ENCODE measurements around the gene SDK1. TPM values are rescaled to one million over a fixed set of nuclear protein-coding genes. Genes with fewer than 3 reads are reported as not detected.
A peak's percentile ranks its signal among the peaks of the same experiment; 100 is the strongest.

SDK1 gene
- total RNA-seq, 1 experiment from 2014 or later: 6.0 TPM

DNA sequence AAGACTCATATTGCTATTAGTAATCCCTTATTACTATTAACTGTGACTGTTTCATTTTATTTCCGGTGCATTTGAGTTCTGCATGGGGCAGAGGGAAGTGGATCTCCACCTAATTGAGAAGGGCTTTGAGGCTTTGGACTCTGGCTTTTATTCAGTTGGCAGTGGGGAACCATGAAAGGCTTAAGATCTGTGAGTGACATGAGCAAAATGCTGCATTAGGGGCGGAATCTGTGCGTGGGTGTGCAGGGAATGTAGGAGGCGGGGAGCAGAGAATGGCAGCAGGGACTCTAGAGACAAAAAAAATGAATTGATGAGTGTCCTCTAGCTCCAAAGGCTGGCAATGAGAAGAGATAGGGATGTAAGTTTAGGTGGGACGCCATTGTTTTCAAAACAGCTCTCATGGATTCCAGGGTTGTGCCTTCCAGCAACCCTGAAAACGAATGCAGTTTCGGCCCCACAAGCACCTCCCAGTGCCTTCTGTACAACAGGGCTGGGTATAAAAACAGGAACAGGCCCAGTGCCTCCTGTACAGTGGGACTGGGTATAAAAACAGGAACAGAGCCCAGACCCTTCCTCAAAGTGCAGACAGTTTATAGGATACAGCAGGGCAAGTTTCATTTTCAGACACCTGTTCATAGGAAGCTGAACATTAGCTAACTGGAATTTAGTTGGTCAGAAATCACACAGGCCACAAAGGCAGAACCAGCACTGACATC lies 717.7 kb downstream of the SDK1 start:
- H3K27ac ChIP-seq: no peak overlapping the region
- H3K9me3 ChIP-seq (replicated peaks): no peaks in the 10 kb centered on the region
- no peak overlapping the region for H3K4me3 ChIP-seq
- no peaks in the 10 kb centered on the region for H3K27me3 ChIP-seq
- no peak for DNase-seq
- peaks cover 9% of the 10 kb centered on the region; the same call in 1 of the 2 replicates for H3K4me1 ChIP-seq
- H3K36me3 ChIP-seq: no peaks in the 10 kb centered on the region

- H3K27ac ChIP-seq: no peak overlapping the region
- no peak overlapping the region for H3K4me3 ChIP-seq
- no peak for DNase-seq
- no peaks in the 10 kb centered on the region for H3K9me3 ChIP-seq (replicated peaks)
- H3K27me3 ChIP-seq: no peaks in the 10 kb centered on the region
- no peaks in the 10 kb centered on the region for H3K36me3 ChIP-seq
- H3K4me1 ChIP-seq: peaks cover 9% of the 10 kb centered on the region; the same call in 1 of the 2 replicates
These were observed 719.0 kb downstream of the SDK1 start for GRCh38 chr7:4020086-4020485.

DNA sequence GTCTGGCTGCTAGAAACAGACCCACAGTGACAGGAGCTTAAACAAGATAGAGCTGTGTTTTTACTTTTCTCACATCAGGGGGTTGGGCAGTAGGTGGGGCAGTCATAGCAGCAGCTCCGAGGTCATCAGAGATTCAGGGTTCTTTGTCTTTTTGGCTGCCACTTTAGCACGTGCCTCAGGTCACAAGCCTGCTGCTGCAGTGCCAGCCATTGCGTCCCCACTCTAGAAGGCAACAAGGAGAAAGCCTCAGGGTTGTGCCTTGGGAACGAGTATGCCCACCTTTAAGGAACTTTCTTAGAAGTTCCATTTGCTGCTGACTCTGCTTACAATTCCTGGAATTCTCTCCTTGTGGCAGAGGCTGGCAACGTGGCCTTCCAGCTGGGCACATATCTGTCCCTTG lies 720.4 kb downstream of the SDK1 start:
- DNase-seq: no peak
- no peaks in the 10 kb centered on the region for H3K27me3 ChIP-seq
- no peak overlapping the region for H3K27ac ChIP-seq
- peaks cover 9% of the 10 kb centered on the region; the same call in 1 of the 2 replicates for H3K4me1 ChIP-seq
- H3K4me3 ChIP-seq: no peak overlapping the region
- no peaks in the 10 kb centered on the region for H3K9me3 ChIP-seq (replicated peaks)
- H3K36me3 ChIP-seq: no peaks in the 10 kb centered on the region

GRCh38 chr7:4022265-4022664 lies 721.2 kb downstream of the SDK1 start:
- DNase-seq: no peak
- H3K4me3 ChIP-seq: no peak overlapping the region
- peaks cover 9% of the 10 kb centered on the region; the same call in 1 of the 2 replicates for H3K4me1 ChIP-seq
- no peak overlapping the region for H3K27ac ChIP-seq
- H3K27me3 ChIP-seq: no peaks in the 10 kb centered on the region
- no peaks in the 10 kb centered on the region for H3K9me3 ChIP-seq (replicated peaks)
- H3K36me3 ChIP-seq: no peaks in the 10 kb centered on the region

- no peaks in the 10 kb centered on the region for H3K36me3 ChIP-seq
- H3K9me3 ChIP-seq (replicated peaks): no peaks in the 10 kb centered on the region
These were observed 722.5 kb downstream of the SDK1 start for GRCh38 chr7:4023502-4023901.

DNA sequence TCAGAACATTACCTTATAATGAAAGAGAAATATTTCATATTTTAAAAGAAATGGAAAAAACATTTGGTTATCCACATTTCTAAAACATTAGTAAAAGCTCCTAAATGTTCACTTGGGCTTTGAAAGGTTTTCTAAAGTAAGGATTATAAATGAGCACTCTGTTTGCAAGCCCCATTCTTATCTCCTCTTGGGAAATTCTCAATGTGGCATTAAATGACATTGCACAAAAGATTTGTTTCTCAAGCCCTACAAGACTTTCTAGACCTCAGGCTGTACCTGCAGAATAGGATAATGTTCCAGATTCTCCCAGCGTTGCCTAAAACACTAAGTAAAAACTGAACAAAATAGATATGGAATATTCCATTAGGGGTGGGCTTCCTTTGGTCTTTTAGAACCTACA lies 723.1 kb downstream of the SDK1 start:
- H3K27me3 ChIP-seq: no peaks in the 10 kb centered on the region
- no peaks in the 10 kb centered on the region for H3K9me3 ChIP-seq (replicated peaks)
- peak overlapping the region; percentile 36; the same call in 1 of the 2 replicates for H3K27ac ChIP-seq
- peaks cover 9% of the 10 kb centered on the region; the same call in 1 of the 2 replicates for H3K4me1 ChIP-seq
- no peak for DNase-seq
- H3K4me3 ChIP-seq: no peak overlapping the region
- H3K36me3 ChIP-seq: no peaks in the 10 kb centered on the region

More at GRCh38 chr7:4023502-4023901, 722.5 kb downstream of the SDK1 start:
- peak overlapping the region; percentile 36; the same call in 1 of the 2 replicates for H3K27ac ChIP-seq
- H3K4me3 ChIP-seq: no peak overlapping the region
- no peaks in the 10 kb centered on the region for H3K27me3 ChIP-seq
- DNase-seq: no peak
- H3K4me1 ChIP-seq: peaks cover 9% of the 10 kb centered on the region; the same call in 1 of the 2 replicates

- no peaks in the 10 kb centered on the region for H3K9me3 ChIP-seq (replicated peaks)
These were observed 723.8 kb downstream of the SDK1 start for GRCh38 chr7:4024806-4025205.

DNA sequence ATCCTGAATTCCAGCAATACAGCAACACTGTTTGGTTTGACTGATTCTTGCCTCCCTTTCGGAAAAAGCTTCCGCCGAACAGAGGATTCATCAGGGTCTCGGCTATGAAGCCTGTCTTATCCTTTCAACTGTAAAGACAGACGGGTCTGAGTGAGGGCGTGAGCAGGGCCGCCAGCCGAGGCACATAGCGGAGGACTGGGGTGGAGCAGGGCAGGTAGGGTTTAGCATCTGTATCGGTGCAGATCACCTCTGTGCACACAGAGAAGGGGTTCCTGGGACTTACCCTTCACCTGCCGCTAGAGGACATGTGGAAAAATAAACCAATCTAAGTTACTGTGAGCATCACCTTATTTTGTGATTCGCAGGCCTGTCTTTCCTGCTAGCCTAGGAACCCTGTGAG lies 724.2 kb downstream of the SDK1 start:
- H3K36me3 ChIP-seq: no peaks in the 10 kb centered on the region
- DNase-seq: no peak
- peaks cover 9% of the 10 kb centered on the region; the same call in 1 of the 2 replicates for H3K4me1 ChIP-seq
- no peaks in the 10 kb centered on the region for H3K27me3 ChIP-seq
- H3K9me3 ChIP-seq (replicated peaks): no peaks in the 10 kb centered on the region
- no peak overlapping the region for H3K27ac ChIP-seq
- no peak overlapping the region for H3K4me3 ChIP-seq

More at GRCh38 chr7:4024806-4025205, 723.8 kb downstream of the SDK1 start:
- Histone ChIP-seq H3K27me3 (no peaks in the 10 kb centered on the region), H3K4me3 (no peak overlapping the region), H3K4me1 (peaks cover 9% of the 10 kb centered on the region; the same call in 1 of the 2 replicates), H3K27ac (no peak overlapping the region), H3K36me3 (no peaks in the 10 kb centered on the region)
- no peak for DNase-seq

GRCh38 chr7:4025694-4026615 lies 724.9 kb downstream of the SDK1 start:
- no peak overlapping the region for H3K27ac ChIP-seq
- H3K4me1 ChIP-seq: peaks cover 9% of the 10 kb centered on the region; the same call in 1 of the 2 replicates
- H3K4me3 ChIP-seq: no peak overlapping the region
- H3K9me3 ChIP-seq (replicated peaks): no peaks in the 10 kb centered on the region
- DNase-seq: no peak
- H3K27me3 ChIP-seq: no peaks in the 10 kb centered on the region
- H3K36me3 ChIP-seq: no peaks in the 10 kb centered on the region

GRCh38 chr7:4026941-4027486 lies 726.0 kb downstream of the SDK1 start:
- H3K36me3 ChIP-seq: no peaks in the 10 kb centered on the region

DNA sequence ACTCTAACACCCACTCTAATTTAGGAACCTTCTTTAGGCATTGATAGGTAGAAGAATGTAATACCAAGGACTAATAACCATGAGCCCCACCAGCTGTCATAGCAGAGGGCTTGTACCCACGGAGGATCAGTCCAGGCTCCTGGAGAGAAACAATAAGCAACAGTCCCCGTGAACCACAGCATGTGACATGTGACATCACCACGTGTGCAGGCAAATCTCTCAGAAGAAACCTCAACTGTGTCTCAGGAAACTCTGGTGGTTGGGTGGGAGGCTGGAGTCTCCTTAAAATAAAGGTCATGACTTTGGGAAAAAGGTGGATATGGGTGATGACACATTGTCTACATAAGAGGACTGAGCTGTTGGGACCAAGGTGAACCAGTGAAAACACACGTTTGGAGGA lies 727.2 kb downstream of the SDK1 start:
- Histone ChIP-seq H3K4me3 (no peak overlapping the region), H3K9me3 (replicated peaks) (no peaks in the 10 kb centered on the region), H3K27ac (no peak overlapping the region), H3K27me3 (no peaks in the 10 kb centered on the region), H3K4me1 (peaks cover 5% of the 10 kb centered on the region; the same call in 1 of the 2 replicates), H3K36me3 (no peaks in the 10 kb centered on the region)
- peak; percentile 11 to 42 for DNase-seq

More at GRCh38 chr7:4026941-4027486, 726.0 kb downstream of the SDK1 start:
- no peaks in the 10 kb centered on the region for H3K9me3 ChIP-seq (replicated peaks)
- H3K4me3 ChIP-seq: no peak overlapping the region
- no peak for DNase-seq
- no peak overlapping the region for H3K27ac ChIP-seq
- no peaks in the 10 kb centered on the region for H3K27me3 ChIP-seq
- H3K4me1 ChIP-seq: peaks cover 9% of the 10 kb centered on the region; the same call in 1 of the 2 replicates

- no peaks in the 10 kb centered on the region for H3K27me3 ChIP-seq
- H3K9me3 ChIP-seq (replicated peaks): no peaks in the 10 kb centered on the region
- no peak for DNase-seq
- no peaks in the 10 kb centered on the region for H3K36me3 ChIP-seq
- no peak overlapping the region for H3K27ac ChIP-seq
- H3K4me3 ChIP-seq: no peak overlapping the region
- H3K4me1 ChIP-seq: no peaks in the 10 kb centered on the region
These were observed 728.9 kb downstream of the SDK1 start for GRCh38 chr7:4029941-4030340.

GRCh38 chr7:4030346-4030950 lies 729.4 kb downstream of the SDK1 start:
- Histone ChIP-seq H3K4me1 (no peaks in the 10 kb centered on the region), H3K9me3 (replicated peaks) (no peaks in the 10 kb centered on the region), H3K36me3 (no peaks in the 10 kb centered on the region), H3K4me3 (no peak overlapping the region), H3K27ac (no peak overlapping the region), H3K27me3 (no peaks in the 10 kb centered on the region)
- DNase-seq: no peak

GRCh38 chr7:4033996-4034395 lies 732.9 kb downstream of the SDK1 start:
- DNase-seq: no peak
- H3K36me3 ChIP-seq: no peaks in the 10 kb centered on the region
- H3K4me1 ChIP-seq: no peaks in the 10 kb centered on the region
- H3K4me3 ChIP-seq: no peak overlapping the region
- no peak overlapping the region for H3K27ac ChIP-seq
- H3K9me3 ChIP-seq (replicated peaks): no peaks in the 10 kb centered on the region
- no peaks in the 10 kb centered on the region for H3K27me3 ChIP-seq

Data from SJCRH30 (cell line).